Liver (tissue), 9 donors: ENCODE measurements around the gene NOL4L. TPM values are rescaled to one million over a fixed set of nuclear protein-coding genes. Genes with fewer than 3 reads are reported as not detected.

Experiments
- DNase-seq: peaks from one replicate; pipeline ENCODE4 v3.0.0-alpha.2; 2017; ENCODE audit warnings: low spot score
- H3K27ac ChIP-seq, 2 donors: one replicate each; pipeline ENCODE4 v1.7.0; 2013; ENCODE audit warnings: inconsistent platforms in 2 of 2, low read length in 2 of 2, control low read depth in 1 of 2, low read depth in 1 of 2, mild to moderate bottlenecking in 1 of 2
- H3K27me3 ChIP-seq, 4 donors: one replicate each; pipeline versions ENCODE4 v1.6.1 to v1.7.0; 2013; ENCODE audit warnings: low read length in 3 of 4, inconsistent platforms in 1 of 4, mild to moderate bottlenecking in 1 of 4, moderate library complexity in 1 of 4; ENCODE audit not compliant: control insufficient read depth in 4 of 4, insufficient read depth in 4 of 4
- H3K36me3 ChIP-seq, 4 donors: one replicate each; pipeline versions ENCODE4 v1.6.1 to v1.7.0; 2013; ENCODE audit warnings: low read length in 3 of 4, mild to moderate bottlenecking in 3 of 4, low read depth in 1 of 4, moderate library complexity in 1 of 4; ENCODE audit not compliant: control insufficient read depth in 4 of 4, insufficient read depth in 3 of 4
- H3K4me1 ChIP-seq, 4 donors: one replicate each; pipeline versions ENCODE4 v1.6.1 to v1.7.0; 2013; ENCODE audit warnings: low read length in 3 of 4, mild to moderate bottlenecking in 3 of 4, moderate library complexity in 1 of 4; ENCODE audit not compliant: control insufficient read depth in 4 of 4, insufficient read depth in 4 of 4
- H3K4me3 ChIP-seq, 3 donors: one replicate each; pipeline versions ENCODE4 v1.6.1 to v1.7.0; 2013; ENCODE audit warnings: low read length in 3 of 3, control low read depth in 1 of 3, low read depth in 1 of 3, mild to moderate bottlenecking in 1 of 3
- H3K9ac ChIP-seq, 2 donors: one replicate each; pipeline ENCODE4 v1.7.0; 2013; ENCODE audit warnings: low read length in 2 of 2, mild to moderate bottlenecking in 2 of 2, moderate library complexity in 2 of 2, control low read depth in 1 of 2, low read depth in 1 of 2
- H3K9me3 ChIP-seq, 4 donors: one replicate each; pipeline versions ENCODE4 v1.6.1 to v1.7.0; 2013; ENCODE audit warnings: low read length in 3 of 4; ENCODE audit not compliant: control insufficient read depth in 4 of 4
- ATF3 ChIP-seq: IDR thresholded peaks from 2 replicates; pipeline ENCODE4 v1.6.1; 2016; ENCODE audit warnings: antibody characterized with exemption
- CTCF ChIP-seq: fragments of 150-350 bp; IDR thresholded peaks from 2 replicates; pipeline ENCODE4 v1.5.1; 2017; ENCODE audit warnings: improper control_type of control experiment, low read depth, low read length; ENCODE audit not compliant: missing input control
- FOXA1 ChIP-seq: IDR thresholded peaks from 2 replicates; pipeline ENCODE4 v1.6.1; 2016; ENCODE audit warnings: antibody characterized with exemption
- FOXA2 ChIP-seq: IDR thresholded peaks from 2 replicates; pipeline ENCODE4 v1.6.1; 2016; ENCODE audit warnings: antibody characterized with exemption
- GABPA ChIP-seq, 2 donors: IDR thresholded peaks in 1 of 2; conservative IDR thresholded peaks in 1 of 2; 2 replicates each; pipeline ENCODE4 v1.6.1; 2016; ENCODE audit warnings: antibody characterized with exemption in 2 of 2, mild to moderate bottlenecking in 1 of 2, moderate library complexity in 1 of 2
- HNF4A ChIP-seq, 2 donors: conservative IDR thresholded peaks; 2 replicates each; pipeline ENCODE4 v1.6.1; 2016; ENCODE audit warnings: antibody characterized with exemption in 2 of 2, mild to moderate bottlenecking in 2 of 2
- JUND ChIP-seq, 2 donors: IDR thresholded peaks; 2 replicates each; pipeline ENCODE4 v1.6.1; 2016; ENCODE audit warnings: antibody characterized with exemption in 2 of 2
- MAX ChIP-seq: IDR thresholded peaks from 2 replicates; pipeline ENCODE4 v1.6.1; 2016; ENCODE audit warnings: antibody characterized with exemption
- NR2F2 ChIP-seq: IDR thresholded peaks from 2 replicates; pipeline ENCODE4 v1.6.1; 2016; ENCODE audit warnings: antibody characterized with exemption
- RAD21 ChIP-seq, 2 donors: IDR thresholded peaks; 2 replicates each; pipeline ENCODE4 v1.6.1; 2016; ENCODE audit warnings: antibody characterized with exemption in 2 of 2, mild to moderate bottlenecking in 2 of 2
- REST ChIP-seq: IDR thresholded peaks from 2 replicates; pipeline ENCODE4 v1.6.1; 2016; ENCODE audit warnings: antibody characterized with exemption, mild to moderate bottlenecking
- RXRA ChIP-seq, 2 donors: IDR thresholded peaks; 2 replicates each; pipeline ENCODE4 v1.6.1; 2017 to 2018; ENCODE audit warnings: antibody characterized with exemption in 2 of 2, mild to moderate bottlenecking in 1 of 2
- SP1 ChIP-seq: IDR thresholded peaks from 2 replicates; pipeline ENCODE4 v1.6.1; 2018; ENCODE audit warnings: antibody characterized with exemption, mild to moderate bottlenecking
- YY1 ChIP-seq: IDR thresholded peaks from 2 replicates; pipeline ENCODE4 v1.6.1; 2016; ENCODE audit warnings: antibody characterized with exemption, mild to moderate bottlenecking
- ZBTB33 ChIP-seq: IDR thresholded peaks from 2 replicates; pipeline ENCODE4 v1.6.1; 2016; ENCODE audit warnings: antibody characterized with exemption
- WGBS: extraction: QIAGEN DNeasy Blood & Tissue Kit; methylation state at CpG from one replicate; pipeline ENCODE4 v1.1.7; 2013; 5-methylcytosine and 5-hydroxymethylcytosine counted together
- polyA plus RNA-seq, 2 donors: library from polyadenylated mRNA; stranded (reverse) in 1 of 2; unstranded in 1 of 2; fragments of 200-250 nt in 1 of 2; fragments of >200 nt in 1 of 2; fragmentation: Nextera tagmentation in 1 of 2; extraction: Ambion mirVana in 1 of 2; gene quantifications; one replicate each; pipeline versions ENCODE4 v1.2.1 to v1.2.3, GENCODE V29; 2013 to 2015
- total RNA-seq, 2 donors: library from RNA; depleted of rRNA; stranded (reverse); fragments of >200 nt; gene quantifications; one replicate each; pipeline ENCODE4 v1.2.3, GENCODE V29; 2014
- donor health status: healthy.
- donor health status: healthy.
- donor health status: healthy.
- donor health status: healthy.
- donor health status: healthy.

Gene NOL4L
- total and polyA plus RNA-seq, 4 donors = 2.2 to 6.8 (median 4.3) TPM

DNA sequence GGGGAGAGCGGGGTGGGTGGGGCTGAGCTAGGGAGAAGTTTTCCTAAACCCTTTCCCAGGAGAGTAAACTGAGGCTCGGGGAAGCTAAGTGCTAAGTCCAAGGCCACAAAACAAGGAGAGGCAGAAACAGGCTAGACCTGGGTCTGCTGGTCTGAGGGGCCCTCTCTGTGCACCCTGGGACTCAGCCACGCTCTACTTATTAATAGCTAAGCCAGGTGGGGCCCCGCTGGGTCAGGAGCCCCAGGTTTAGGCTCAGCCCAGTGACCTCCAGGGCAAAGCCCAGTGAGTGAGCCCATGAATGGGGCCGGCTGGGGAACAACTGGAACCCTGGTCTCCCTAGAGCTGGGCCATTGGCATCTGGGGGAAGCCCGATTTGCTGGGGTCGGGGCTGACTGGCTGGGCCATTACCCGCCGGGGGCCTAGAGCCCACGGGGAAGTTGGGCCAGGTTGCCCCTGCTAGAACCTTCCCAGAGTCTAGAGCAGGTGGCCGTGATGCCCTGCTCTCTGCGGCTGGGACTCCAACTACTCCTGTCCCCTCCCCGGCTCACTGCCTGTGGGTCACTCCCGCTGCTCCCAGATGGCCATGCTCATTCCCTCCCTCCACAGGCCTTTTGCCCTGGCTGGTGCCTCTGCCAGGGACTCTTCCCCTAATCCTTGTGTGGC, 24.1 kb upstream of the NOL4L start:
- no peak overlapping the region for H3K27ac ChIP-seq
- no peaks in the 10 kb centered on the region for H3K27me3 ChIP-seq
- no peak for DNase-seq
- no peaks in the 10 kb centered on the region for H3K4me1 ChIP-seq
- no peaks in the 10 kb centered on the region for H3K36me3 ChIP-seq
- no peaks in the 10 kb centered on the region for H3K9me3 ChIP-seq
- no peak overlapping the region for H3K4me3 ChIP-seq
- no peak for TF ChIP-seq FOXA1
- TF ChIP-seq ZBTB33 = no peak
- TF ChIP-seq MAX = no peak
- TF ChIP-seq YY1 = no peak
- no peak for TF ChIP-seq HNF4A (conservative IDR thresholded peaks at IDR 0.05)
- no peak for TF ChIP-seq ATF3
- TF ChIP-seq REST = no peak
- no peak for TF ChIP-seq CTCF
- TF ChIP-seq GABPA (IDR thresholded peaks at IDR 0.05 in 1 of 2, conservative IDR thresholded peaks at IDR 0.05 in 1 of 2) = no peak
- TF ChIP-seq FOXA2 = no peak
- TF ChIP-seq SP1 = no peak
- no peak for TF ChIP-seq NR2F2
- TF ChIP-seq JUND (IDR thresholded peaks at IDR 0.05) = no peak
- TF ChIP-seq RAD21 (IDR thresholded peaks at IDR 0.05) = no peak
- TF ChIP-seq RXRA (IDR thresholded peaks at IDR 0.05) = no peak
- WGBS = 92% methylated on average over 14 of the region's 14 CpGs
- no peak overlapping the region for H3K9ac ChIP-seq

- Histone ChIP-seq H3K4me3 (no peak overlapping the region), H3K27me3 (no peaks in the 10 kb centered on the region), H3K9ac (no peak overlapping the region), H3K27ac (no peak overlapping the region), H3K9me3 (no peaks in the 10 kb centered on the region), H3K36me3 (no peaks in the 10 kb centered on the region), H3K4me1 (no peaks in the 10 kb centered on the region)
- TF ChIP-seq ATF3 (no peak), RAD21 (IDR thresholded peaks at IDR 0.05) (no peak), SP1 (no peak), GABPA (IDR thresholded peaks at IDR 0.05 in 1 of 2, conservative IDR thresholded peaks at IDR 0.05 in 1 of 2) (no peak), RXRA (IDR thresholded peaks at IDR 0.05) (no peak)
- DNase-seq = no peak
- WGBS = 86% methylated on average over 5 of the region's 5 CpGs
Measured at GRCh38 chr20:32608664-32609015, 23.5 kb upstream of the NOL4L start.
